Measurements from ENCODE around the gene CNPY3.
"Not testable (repeated sequence)": the region's sequence is repeated elsewhere in the genome, so short reads cannot be mapped to it uniquely, and the experiment has no call there.

CNPY3 gene

DNA sequence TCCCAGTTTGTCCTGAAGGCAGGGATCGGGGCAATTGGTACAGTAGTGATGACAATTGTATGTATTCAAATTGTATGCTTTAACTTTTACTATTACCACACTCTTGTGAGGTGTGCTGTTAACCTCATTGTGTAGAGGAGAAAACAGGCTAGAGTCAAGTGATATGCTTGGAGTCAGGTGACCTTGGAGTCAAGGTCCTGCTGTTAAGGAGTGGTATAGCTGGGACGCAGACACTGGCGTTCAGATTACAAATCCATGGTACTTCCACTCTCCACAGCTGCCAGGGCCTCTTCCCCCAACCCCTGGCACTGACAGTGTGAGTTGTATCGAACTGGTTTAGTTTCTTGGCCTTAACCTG, 10.5 kb downstream of the CNPY3 start:
- Histone ChIP-seq H3K4me3 (ENCODE audit: low read length) (no peak overlapping the region), H3K79me2 (ENCODE audit: low read length) (peaks cover 11% of the 10 kb centered on the region), H3K4me2 (ENCODE audit: low read depth, low read length) (no peak overlapping the region), H3K27ac (ENCODE audit: low read length) (no peak overlapping the region), H3K9me2 (replicated peaks; ENCODE audit: insufficient read depth, low read length) (no peaks in the 10 kb centered on the region), H3K27me3 (replicated peaks; ENCODE audit: insufficient read depth, low read length) (no peaks in the 10 kb centered on the region), H3K9ac (ENCODE audit: low read length) (no peak overlapping the region), H3K9me3 (replicated peaks; ENCODE audit: insufficient read depth, low read length) (no peaks in the 10 kb centered on the region), H3K36me3 (replicated peaks; ENCODE audit: insufficient read depth, low read length) (no peaks in the 10 kb centered on the region), H4K20me1 (ENCODE audit: insufficient read depth, low read length) (no peaks in the 10 kb centered on the region), H3K4me1 (ENCODE audit: low read length) (no peaks in the 10 kb centered on the region), H3F3A (ENCODE audit: insufficient read depth, low read length) (no peaks in the 10 kb centered on the region), H2AFZ (ENCODE audit: low read length) (no peak overlapping the region)
- TF ChIP-seq EZH2 (optimal IDR thresholded peaks at IDR 0.05; ENCODE audit: low read depth, low read length) (no peak), EZH2phosphoT487 (IDR thresholded peaks at IDR 0.05; ENCODE audit: low read length) (no peak)
- TF ChIP-seq, protein P1, sequence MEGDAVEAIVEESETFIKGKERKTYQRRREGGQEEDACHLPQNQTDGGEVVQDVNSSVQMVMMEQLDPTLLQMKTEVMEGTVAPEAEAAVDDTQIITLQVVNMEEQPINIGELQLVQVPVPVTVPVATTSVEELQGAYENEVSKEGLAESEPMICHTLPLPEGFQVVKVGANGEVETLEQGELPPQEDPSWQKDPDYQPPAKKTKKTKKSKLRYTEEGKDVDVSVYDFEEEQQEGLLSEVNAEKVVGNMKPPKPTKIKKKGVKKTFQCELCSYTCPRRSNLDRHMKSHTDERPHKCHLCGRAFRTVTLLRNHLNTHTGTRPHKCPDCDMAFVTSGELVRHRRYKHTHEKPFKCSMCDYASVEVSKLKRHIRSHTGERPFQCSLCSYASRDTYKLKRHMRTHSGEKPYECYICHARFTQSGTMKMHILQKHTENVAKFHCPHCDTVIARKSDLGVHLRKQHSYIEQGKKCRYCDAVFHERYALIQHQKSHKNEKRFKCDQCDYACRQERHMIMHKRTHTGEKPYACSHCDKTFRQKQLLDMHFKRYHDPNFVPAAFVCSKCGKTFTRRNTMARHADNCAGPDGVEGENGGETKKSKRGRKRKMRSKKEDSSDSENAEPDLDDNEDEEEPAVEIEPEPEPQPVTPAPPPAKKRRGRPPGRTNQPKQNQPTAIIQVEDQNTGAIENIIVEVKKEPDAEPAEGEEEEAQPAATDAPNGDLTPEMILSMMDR (IDR thresholded peaks at IDR 0.05; ENCODE audit: low read length): no peak
- no peak for DNase-seq

DNA sequence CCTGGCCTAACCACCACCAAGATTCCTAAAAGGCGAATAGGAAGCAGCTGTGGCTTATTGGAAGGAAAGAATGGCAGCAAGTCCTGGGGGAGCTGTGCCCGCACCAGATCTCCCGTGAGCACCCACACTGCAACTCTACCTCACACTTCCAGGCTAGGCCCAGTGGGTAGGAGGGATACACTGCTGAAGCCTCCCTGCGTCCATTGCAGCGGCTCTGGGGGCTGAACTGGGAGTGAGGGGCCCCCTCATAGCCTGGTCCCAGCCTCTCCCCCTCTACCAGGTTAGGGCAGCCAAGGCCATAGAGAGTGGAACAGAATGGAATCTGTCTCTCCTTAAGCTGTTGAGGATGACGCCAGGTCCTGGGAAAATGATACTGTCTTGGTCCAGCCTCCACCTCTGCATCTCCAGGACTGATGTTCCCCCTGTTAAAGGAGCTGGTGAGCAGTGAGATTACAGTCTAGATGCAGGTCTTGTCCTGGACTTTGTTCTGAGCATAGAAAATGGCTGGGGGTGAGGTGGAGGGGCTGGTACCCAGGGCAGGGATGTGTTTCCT, 11.3 kb downstream of the CNPY3 start:
- no peaks in the 10 kb centered on the region for H3K4me1 ChIP-seq (ENCODE audit: low read length)
- no peaks in the 10 kb centered on the region for H3K36me3 ChIP-seq (replicated peaks; ENCODE audit: insufficient read depth, low read length)
- TF ChIP-seq, protein P1 (IDR thresholded peaks at IDR 0.05; ENCODE audit: low read length): no peak
- TF ChIP-seq EZH2phosphoT487 (IDR thresholded peaks at IDR 0.05; ENCODE audit: low read length): no peak
- TF ChIP-seq EZH2 (optimal IDR thresholded peaks at IDR 0.05; ENCODE audit: low read depth, low read length): no peak
- H3K4me3 ChIP-seq (ENCODE audit: low read length): no peak overlapping the region
- no peaks in the 10 kb centered on the region for H3F3A ChIP-seq (ENCODE audit: insufficient read depth, low read length)
- no peak overlapping the region for H3K9ac ChIP-seq (ENCODE audit: low read length)
- no peaks in the 10 kb centered on the region for H3K27me3 ChIP-seq (replicated peaks; ENCODE audit: insufficient read depth, low read length)
- no peaks in the 10 kb centered on the region for H3K9me2 ChIP-seq (replicated peaks; ENCODE audit: insufficient read depth, low read length)
- H3K27ac ChIP-seq (ENCODE audit: low read length): no peak overlapping the region
- no peaks in the 10 kb centered on the region for H4K20me1 ChIP-seq (ENCODE audit: insufficient read depth, low read length)
- H3K4me2 ChIP-seq (ENCODE audit: low read depth, low read length): no peak overlapping the region
- no peak for DNase-seq
- no peaks in the 10 kb centered on the region for H3K9me3 ChIP-seq (replicated peaks; ENCODE audit: insufficient read depth, low read length)
- H2AFZ ChIP-seq (ENCODE audit: low read length): no peak overlapping the region
- H3K79me2 ChIP-seq (ENCODE audit: low read length): peaks cover 7% of the 10 kb centered on the region

DNA sequence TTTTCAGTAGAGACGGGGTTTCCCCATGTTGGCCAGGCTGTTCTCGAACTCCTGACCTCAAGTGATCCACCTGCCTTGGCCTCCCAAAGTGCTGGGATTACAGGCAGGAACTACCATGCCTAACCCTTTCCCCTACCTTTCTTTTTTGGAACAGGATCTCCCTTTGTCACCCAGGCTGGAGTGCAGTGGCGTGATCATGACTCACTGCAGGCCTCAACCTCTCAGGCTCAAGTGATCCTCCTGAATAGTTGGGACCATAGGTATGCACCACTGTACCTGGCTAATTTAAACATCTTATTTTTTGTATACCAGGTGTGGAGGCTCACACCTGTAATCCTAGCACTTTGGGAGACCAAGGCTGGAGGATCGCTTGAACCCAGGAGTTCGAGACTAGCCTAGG, 12.1 kb downstream of the CNPY3 start:
- H3K36me3 ChIP-seq (replicated peaks; ENCODE audit: insufficient read depth, low read length); DNase-seq; H3K9ac ChIP-seq (ENCODE audit: low read length); H3K4me3 ChIP-seq (ENCODE audit: low read length); H2AFZ ChIP-seq (ENCODE audit: low read length); H3K9me3 ChIP-seq (replicated peaks; ENCODE audit: insufficient read depth, low read length); H3F3A ChIP-seq (ENCODE audit: insufficient read depth, low read length); H3K27ac ChIP-seq (ENCODE audit: low read length); H3K4me2 ChIP-seq (ENCODE audit: low read depth, low read length); H3K27me3 ChIP-seq (replicated peaks; ENCODE audit: insufficient read depth, low read length); H3K9me2 ChIP-seq (replicated peaks; ENCODE audit: insufficient read depth, low read length); H3K79me2 ChIP-seq (ENCODE audit: low read length); H4K20me1 ChIP-seq (ENCODE audit: insufficient read depth, low read length); H3K4me1 ChIP-seq (ENCODE audit: low read length): not testable (repeated sequence)

DNA sequence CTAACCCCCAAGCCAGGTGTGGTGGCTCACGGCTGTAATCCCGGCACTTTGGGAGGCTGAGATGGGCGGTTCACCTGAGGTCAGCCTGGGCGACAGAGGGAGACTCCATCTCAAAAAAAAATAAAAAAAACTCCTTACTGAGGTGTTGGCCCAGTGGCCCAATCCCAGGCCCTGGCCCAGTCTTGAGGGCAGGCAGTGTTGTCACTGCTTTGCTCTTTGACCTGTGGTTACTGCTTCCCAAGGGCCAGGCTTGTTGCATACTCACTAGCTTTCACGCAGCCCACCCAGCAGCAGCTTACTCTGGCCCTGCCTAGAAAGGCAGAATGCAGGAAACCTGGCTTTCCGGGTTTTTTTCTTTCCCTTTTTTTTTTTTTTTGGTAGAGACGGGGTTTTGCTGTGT, 13.2 kb downstream of the CNPY3 start:
- no peak overlapping the region for H3K9ac ChIP-seq (ENCODE audit: low read length)

More for the DNA sequence above, 13.2 kb downstream of the CNPY3 start:
- H3K4me3 ChIP-seq (ENCODE audit: low read length): no peak overlapping the region
- DNase-seq: no peak
- H3K9me3 ChIP-seq (replicated peaks; ENCODE audit: insufficient read depth, low read length): no peaks in the 10 kb centered on the region
- H3K4me1 ChIP-seq (ENCODE audit: low read length): no peaks in the 10 kb centered on the region
- no peaks in the 10 kb centered on the region for H3F3A ChIP-seq (ENCODE audit: insufficient read depth, low read length)
- H3K27me3 ChIP-seq (replicated peaks; ENCODE audit: insufficient read depth, low read length): no peaks in the 10 kb centered on the region
- no peaks in the 10 kb centered on the region for H3K36me3 ChIP-seq (replicated peaks; ENCODE audit: insufficient read depth, low read length)
- H3K27ac ChIP-seq (ENCODE audit: low read length): no peak overlapping the region
- no peak overlapping the region for H2AFZ ChIP-seq (ENCODE audit: low read length)
- no peaks in the 10 kb centered on the region for H4K20me1 ChIP-seq (ENCODE audit: insufficient read depth, low read length)
- TF ChIP-seq, protein P1 (IDR thresholded peaks at IDR 0.05; ENCODE audit: low read length): no peak
- no peak for TF ChIP-seq EZH2 (optimal IDR thresholded peaks at IDR 0.05; ENCODE audit: low read depth, low read length)
- no peak for TF ChIP-seq EZH2phosphoT487 (IDR thresholded peaks at IDR 0.05; ENCODE audit: low read length)
- no peaks in the 10 kb centered on the region for H3K9me2 ChIP-seq (replicated peaks; ENCODE audit: insufficient read depth, low read length)
- H3K4me2 ChIP-seq (ENCODE audit: low read depth, low read length): no peak overlapping the region
- no peaks in the 10 kb centered on the region for H3K79me2 ChIP-seq (ENCODE audit: low read length)

Measured in MM.1S (cell line).